HCT116 (cell line): ENCODE measurements around the gene GNAI1. TPM values are rescaled to one million over a fixed set of nuclear protein-coding genes. Genes with fewer than 3 reads are reported as not detected.

Experiments
- ATAC-seq: fragments of 200-7000 bp; cut with Tn5 transposase; 2 replicates; pipeline ENCODE4 v1.9.1; 2020; ENCODE audit warnings: mild to moderate bottlenecking, moderate library complexity
- BruUV-seq: library from RNA; stranded (reverse); fragments of 400-500 nt; replicated peaks from 2 replicates; lab custom pipeline; 2021; lab: Mats Ljungman, UMichigan
- CTCF ChIA-PET: fragments of 300-600 bp; sonication (Branson Sonifier 250); formaldehyde crosslinking; loops from one replicate; lab custom pipeline; 2021; ENCODE audit warnings: antibody characterized with exemption; lab: Charles Lee
- POLR2A ChIA-PET: fragments of 300-600, 350-600 bp; sonication (Branson Sonifier 250); formaldehyde crosslinking; loops from one replicate; lab custom pipeline; 2021; ENCODE audit warnings: antibody characterized with exemption; lab: Charles Lee
- RAD21 ChIA-PET, 2 experiments: fragments of 300-600 bp; sonication (Branson Sonifier 250); formaldehyde crosslinking; loops; one replicate each; lab custom pipeline; 2023; ENCODE audit warnings: low total read pairs in 2 of 2; ENCODE audit not compliant: uncharacterized antibody in 2 of 2, unreplicated experiment in 2 of 2, low non-redundant PET in 1 of 2; lab: Charles Lee
- DNase-seq: peaks from one replicate; pipeline ENCODE4 v3.0.0-alpha.2; 2010; ENCODE audit warnings: low read depth, low spot score
- H2AFZ ChIP-seq: fragments of 200-600 bp; shearing (Covaris generic), sonication (generic); 2 replicates; pipeline ENCODE4 v1.6.1; 2017; ENCODE audit warnings: low read depth, mixed run types, mixed read lengths, antibody characterized with exemption, low read length; ENCODE audit not compliant: poor library complexity, severe bottlenecking
- H3K27ac ChIP-seq: 2 replicates; pipeline ENCODE4 v1.5.1; 2012; ENCODE audit warnings: low read depth, low read length
- H3K27me3 ChIP-seq: fragments of 200-600 bp; sonication (generic); 2 replicates; pipeline ENCODE4 v1.6.1; 2016; ENCODE audit warnings: mixed run types, low read length, mixed read lengths; ENCODE audit not compliant: insufficient read depth
- H3K36me3 ChIP-seq, 2 experiments: fragments of 200-500 bp in 1 of 2; fragments of 200-600 bp in 1 of 2; sonication (Bioruptor generic) in 1 of 2; sonication (generic) in 1 of 2; 2 replicates each; pipeline versions ENCODE4 v1.5.1 to v1.6.1; 2014 to 2016; ENCODE audit warnings: low read length in 2 of 2, inconsistent platforms in 1 of 2, mixed read lengths in 1 of 2, mixed run types in 1 of 2; ENCODE audit not compliant: insufficient read depth in 2 of 2, control insufficient read depth in 1 of 2
- H3K4me1 ChIP-seq, 2 experiments: fragments of 200-600 bp in 1 of 2; sonication (generic) in 1 of 2; 2 replicates each; pipeline versions ENCODE4 v1.5.1 to v1.6.1; 2012 to 2017; ENCODE audit warnings: low read length in 2 of 2, inconsistent platforms in 1 of 2, mild to moderate bottlenecking in 1 of 2, mixed read lengths in 1 of 2, mixed run types in 1 of 2, moderate library complexity in 1 of 2; ENCODE audit not compliant: insufficient read depth in 2 of 2, control insufficient read depth in 1 of 2
- H3K4me2 ChIP-seq: fragments of 200-600 bp; sonication (generic); 2 replicates; pipeline ENCODE4 v1.6.1; 2017; ENCODE audit warnings: mixed run types, low read length, mixed read lengths
- H3K4me3 ChIP-seq, 2 experiments: fragments of 200-600 bp in 1 of 2; sonication (generic) in 1 of 2; replicated peaks in 1 of 2; 2 replicates each; pipeline ENCODE4 v1.5.1; 2011 to 2016; ENCODE audit warnings: low read length in 2 of 2, control low read depth in 1 of 2, low read depth in 1 of 2, mild to moderate bottlenecking in 1 of 2, mixed read lengths in 1 of 2, mixed run types in 1 of 2
- H3K79me2 ChIP-seq: fragments of 200-600 bp; sonication (generic); 2 replicates; pipeline ENCODE4 v1.6.1; 2017; ENCODE audit warnings: mild to moderate bottlenecking, mixed run types, low read length, moderate library complexity, mixed read lengths; ENCODE audit not compliant: insufficient read depth
- H3K9ac ChIP-seq: fragments of 200-600 bp; sonication (generic); 2 replicates; pipeline ENCODE4 v1.6.1; 2016; ENCODE audit warnings: low read length, mixed read lengths
- H3K9me2 ChIP-seq: fragments of 200-600 bp; sonication (generic), shearing (Covaris generic); 2 replicates; pipeline ENCODE4 v1.6.1; 2017; ENCODE audit warnings: mixed run types, mild to moderate bottlenecking, moderate library complexity; ENCODE audit not compliant: insufficient read depth
- H3K9me3 ChIP-seq, 2 experiments: fragments of 200-500 bp in 1 of 2; fragments of 200-600 bp in 1 of 2; sonication (Bioruptor generic) in 1 of 2; sonication (generic) in 1 of 2; 2 replicates each; pipeline ENCODE4 v1.6.1; 2014 to 2017; ENCODE audit warnings: low read length in 2 of 2, mixed read lengths in 2 of 2, inconsistent platforms in 1 of 2, low read depth in 1 of 2, mild to moderate bottlenecking in 1 of 2, mixed run types in 1 of 2, moderate library complexity in 1 of 2; ENCODE audit not compliant: control insufficient read depth in 1 of 2, insufficient read depth in 1 of 2
- H4K20me1 ChIP-seq: fragments of 200-600 bp; sonication (generic), shearing (Covaris generic); 2 replicates; pipeline ENCODE4 v1.6.1; 2017; ENCODE audit warnings: mixed run types, mild to moderate bottlenecking, moderate library complexity; ENCODE audit not compliant: insufficient read depth
- CBX3 ChIP-seq: IDR thresholded peaks from 2 replicates; pipeline ENCODE4 v1.6.1; 2012; ENCODE audit warnings: low read depth
- CEBPB ChIP-seq: IDR thresholded peaks from 2 replicates; pipeline ENCODE4 v1.6.1; 2012; ENCODE audit warnings: low read depth
- FOSL1 ChIP-seq: IDR thresholded peaks from 2 replicates; pipeline ENCODE4 v1.6.1; 2012; ENCODE audit warnings: low read depth
- JUND ChIP-seq: IDR thresholded peaks from 2 replicates; pipeline ENCODE4 v1.6.1; 2012
- POLR2AphosphoS5 ChIP-seq: IDR thresholded peaks from 2 replicates; pipeline ENCODE4 v1.6.1; 2011; ENCODE audit warnings: mild to moderate bottlenecking, low read depth, low read length, moderate library complexity
- SIN3A ChIP-seq: IDR thresholded peaks from 2 replicates; pipeline ENCODE4 v1.6.1; 2012; ENCODE audit warnings: low read depth
- SP1 ChIP-seq: IDR thresholded peaks from 2 replicates; pipeline ENCODE4 v1.6.1; 2012; ENCODE audit warnings: low read depth
- TCF7L2 ChIP-seq: IDR thresholded peaks from 2 replicates; pipeline ENCODE4 v1.7.0; 2011; ENCODE audit warnings: borderline replicate concordance, inconsistent platforms; ENCODE audit not compliant: insufficient read depth, insufficient read length; ENCODE audit errors: extremely low read depth
- intact Hi-C: fragments of 100-400 bp; cut with micrococcal nuclease; formaldehyde crosslinking; loops from 2 replicates; pipeline ENCODE4 v1.10.0; 2022
- total RNA-seq: library from RNA; stranded (reverse); gene quantifications from one replicate; pipeline ENCODE4 v1.2.1, GENCODE V29; 2021; ENCODE audit not compliant: unreplicated experiment
- TF ChIP-seq, protein P1 (sequence below): IDR thresholded peaks from 2 replicates; pipeline ENCODE4 v1.6.1; 2012
- TF ChIP-seq, protein P2 (sequence below): IDR thresholded peaks from 2 replicates; pipeline ENCODE4 v1.6.1; 2012
- TF ChIP-seq, protein P3 (sequence below): IDR thresholded peaks from 2 replicates; pipeline ENCODE4 v1.6.1; 2011; ENCODE audit warnings: mild to moderate bottlenecking, low read length, moderate library complexity; ENCODE audit not compliant: insufficient replicate concordance; ENCODE audit errors: extremely low read depth

GNAI1 gene
- total RNA-seq, 1 experiment from 2014 or later = 148 TPM

DNA sequence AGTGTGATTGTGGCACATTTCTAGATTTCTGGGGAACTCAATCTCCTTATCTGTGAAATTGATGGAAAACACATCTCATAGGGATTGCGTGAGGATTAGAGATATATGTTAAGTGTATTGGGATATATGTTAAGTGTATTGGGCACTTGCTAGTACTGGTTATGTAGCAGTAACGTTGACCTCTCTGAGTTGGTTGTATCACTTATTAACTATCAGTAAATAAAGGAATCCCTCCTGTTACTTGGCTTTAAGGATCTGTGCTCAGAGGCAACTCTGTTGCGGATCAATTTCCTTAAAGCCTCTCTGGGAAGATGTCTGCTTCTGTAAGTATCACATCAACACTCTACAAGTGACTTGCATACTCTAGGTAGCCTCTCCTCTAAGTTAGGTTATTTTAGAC, 25.2 kb downstream of the GNAI1 start:
- peaks cover 100% of the 10 kb centered on the region for H3K79me2 ChIP-seq
- DNase-seq = no peak
- ChIA-PET CTCF (no interaction called here), POLR2A (no interaction called here), RAD21 (no interaction called here)
- no peak for ATAC-seq
- H3K9me2 ChIP-seq = no peaks in the 10 kb centered on the region
- no peak overlapping the region for H3K9ac ChIP-seq
- no peak overlapping the region for H2AFZ ChIP-seq
- peaks cover 28% of the 10 kb centered on the region; the same call in 1 of the 2 replicates for H4K20me1 ChIP-seq
- BruUV-seq = no TSS peak
- H3K27ac ChIP-seq = no peak overlapping the region
- intact Hi-C loops = no loop called here
- H3K4me1 ChIP-seq = peaks cover 37 to 66% of the 10 kb centered on the region in 2 experiments
- no peak overlapping the region for H3K4me2 ChIP-seq
- no peak overlapping the region for H3K4me3 ChIP-seq
- H3K27me3 ChIP-seq = no peaks in the 10 kb centered on the region
- H3K9me3 ChIP-seq = no peaks in the 10 kb centered on the region
- no peak for TF ChIP-seq SP1
- TF ChIP-seq TCF7L2 = no peak
- TF ChIP-seq POLR2AphosphoS5 = no peak
- no peak for TF ChIP-seq FOSL1
- no peak for TF ChIP-seq CBX3
- no peak for TF ChIP-seq JUND
- TF ChIP-seq, protein P1, sequence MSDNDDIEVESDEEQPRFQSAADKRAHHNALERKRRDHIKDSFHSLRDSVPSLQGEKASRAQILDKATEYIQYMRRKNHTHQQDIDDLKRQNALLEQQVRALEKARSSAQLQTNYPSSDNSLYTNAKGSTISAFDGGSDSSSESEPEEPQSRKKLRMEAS = no peak
- TF ChIP-seq, protein P2, sequence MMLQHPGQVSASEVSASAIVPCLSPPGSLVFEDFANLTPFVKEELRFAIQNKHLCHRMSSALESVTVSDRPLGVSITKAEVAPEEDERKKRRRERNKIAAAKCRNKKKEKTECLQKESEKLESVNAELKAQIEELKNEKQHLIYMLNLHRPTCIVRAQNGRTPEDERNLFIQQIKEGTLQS = no peak
- no peak for TF ChIP-seq CEBPB
- TF ChIP-seq SIN3A = no peak
- TF ChIP-seq, protein P3, sequence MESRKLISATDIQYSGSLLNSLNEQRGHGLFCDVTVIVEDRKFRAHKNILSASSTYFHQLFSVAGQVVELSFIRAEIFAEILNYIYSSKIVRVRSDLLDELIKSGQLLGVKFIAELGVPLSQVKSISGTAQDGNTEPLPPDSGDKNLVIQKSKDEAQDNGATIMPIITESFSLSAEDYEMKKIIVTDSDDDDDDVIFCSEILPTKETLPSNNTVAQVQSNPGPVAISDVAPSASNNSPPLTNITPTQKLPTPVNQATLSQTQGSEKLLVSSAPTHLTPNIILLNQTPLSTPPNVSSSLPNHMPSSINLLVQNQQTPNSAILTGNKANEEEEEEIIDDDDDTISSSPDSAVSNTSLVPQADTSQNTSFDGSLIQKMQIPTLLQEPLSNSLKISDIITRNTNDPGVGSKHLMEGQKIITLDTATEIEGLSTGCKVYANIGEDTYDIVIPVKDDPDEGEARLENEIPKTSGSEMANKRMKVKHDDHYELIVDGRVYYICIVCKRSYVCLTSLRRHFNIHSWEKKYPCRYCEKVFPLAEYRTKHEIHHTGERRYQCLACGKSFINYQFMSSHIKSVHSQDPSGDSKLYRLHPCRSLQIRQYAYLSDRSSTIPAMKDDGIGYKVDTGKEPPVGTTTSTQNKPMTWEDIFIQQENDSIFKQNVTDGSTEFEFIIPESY = no peak
- 0 out of 4 replicates have a peak, but pooled peaks cover 0 to 13% of the 10 kb centered on the region in 2 experiments for H3K36me3 ChIP-seq
